Measurements from ENCODE around the gene WDR46.

GRCh38 chr6:33297406-33297955 is 8.4 kb upstream of the WDR46 start:
- no peak for TF ChIP-seq CEBPB (IDR thresholded peaks at IDR 0.05; ENCODE audit: borderline replicate concordance in 1 of 2, low read depth in 2 of 2, low read length in 2 of 2)
- 0 out of 4 replicates have a peak, but pooled peaks of 1 of the 2 experiments have one; percentile 11 for TF ChIP-seq EP300 (IDR thresholded peaks at IDR 0.05; ENCODE audit: borderline replicate concordance in 1 of 2, control insufficient read depth in 1 of 2, low read depth in 2 of 2, low read length in 2 of 2)
- TF ChIP-seq ASH2L (IDR thresholded peaks at IDR 0.05; ENCODE audit: borderline replicate concordance, low read depth) = no peak
- TF ChIP-seq NFYB (IDR thresholded peaks at IDR 0.05; ENCODE audit: insufficient read depth, low read depth, low read length) = no peak
- no peak for TF ChIP-seq ZZZ3 (IDR thresholded peaks at IDR 0.05; ENCODE audit: control insufficient read depth, insufficient read length, low read depth)
- TF ChIP-seq EZH2 (IDR thresholded peaks at IDR 0.05; ENCODE audit: borderline replicate concordance, control insufficient read depth, low read depth, low read length) = no peak
- no peak for TF ChIP-seq CTCF (IDR thresholded peaks at IDR 0.05 in 2 of 3, conservative IDR thresholded peaks at IDR 0.05 in 1 of 3; ENCODE audit: control insufficient read depth in 2 of 3, extremely low read depth in 1 of 3, insufficient read depth in 1 of 3, low read depth in 3 of 3, low read length in 3 of 3)
- no peak for TF ChIP-seq CHD4 (IDR thresholded peaks at IDR 0.05)
- no peak for TF ChIP-seq YBX1 (IDR thresholded peaks at IDR 0.05)
- no peak for TF ChIP-seq CHD1 (IDR thresholded peaks at IDR 0.05; ENCODE audit: low read depth, low read length)

Data from GM12878 (cell line).